ENCODE data around the gene VCAN. TPM values are rescaled to one million over a fixed set of nuclear protein-coding genes. Genes with fewer than 3 reads are reported as not detected.

VCAN gene
- polyA plus RNA-seq, 3 donors: 305 to 366 (median 362) TPM

- DNase-seq: no peak
These were observed 20.8 kb downstream of the VCAN start for GRCh38 chr5:83492331-83492730.

- DNase-seq: no peak
These were observed 22.1 kb downstream of the VCAN start for GRCh38 chr5:83493644-83494043.

GRCh38 chr5:83494087-83494620 is 22.6 kb downstream of the VCAN start:
- DNase-seq: no peak

GRCh38 chr5:83494666-83495065 is 23.1 kb downstream of the VCAN start:
- DNase-seq: no peak

GRCh38 chr5:83496626-83497025 is 25.1 kb downstream of the VCAN start:
- no peak for DNase-seq

- no peak for DNase-seq
These were observed 27.0 kb downstream of the VCAN start for GRCh38 chr5:83498585-83498984.

GRCh38 chr5:83503662-83504061 is 32.1 kb downstream of the VCAN start:
- no peak for DNase-seq

GRCh38 chr5:83507431-83507830 is 35.9 kb downstream of the VCAN start:
- DNase-seq: no peak

GRCh38 chr5:83509540-83509939 is 38.0 kb downstream of the VCAN start:
- DNase-seq: peak; percentile 52

- DNase-seq: no peak
These were observed 38.7 kb downstream of the VCAN start for GRCh38 chr5:83510260-83510659.

GRCh38 chr5:83512061-83512745 is 40.7 kb downstream of the VCAN start:
- no peak for DNase-seq

GRCh38 chr5:83513081-83513480 is 41.5 kb downstream of the VCAN start:
- DNase-seq: no peak

- no peak for DNase-seq
These were observed 41.9 kb downstream of the VCAN start for GRCh38 chr5:83513491-83513890.

- DNase-seq: peak; percentile 57
These were observed 44.8 kb downstream of the VCAN start for GRCh38 chr5:83516377-83516776.

GRCh38 chr5:83517072-83517687 is 45.6 kb downstream of the VCAN start:
- DNase-seq: no peak

GRCh38 chr5:83517688-83518085 is 46.1 kb downstream of the VCAN start:
- DNase-seq: no peak

- DNase-seq: no peak
These were observed 46.9 kb downstream of the VCAN start for GRCh38 chr5:83518319-83519061.

GRCh38 chr5:83522446-83522845 is 50.9 kb downstream of the VCAN start:
- peak; percentile 17 for DNase-seq

GRCh38 chr5:83523929-83524328 is 52.4 kb downstream of the VCAN start:
- no peak for DNase-seq

GRCh38 chr5:83524345-83524744 is 52.8 kb downstream of the VCAN start:
- DNase-seq: no peak

- DNase-seq: no peak
These were observed 53.4 kb downstream of the VCAN start for GRCh38 chr5:83524991-83525390.

GRCh38 chr5:83526289-83526688 is 54.7 kb downstream of the VCAN start:
- DNase-seq: no peak

GRCh38 chr5:83527221-83527620 is 55.7 kb downstream of the VCAN start:
- DNase-seq: no peak
